ENCODE results near the gene ZSCAN12.
A peak's percentile ranks its signal among the peaks of the same experiment; 100 is the strongest.
"Not testable (repeated sequence)": the region's sequence is repeated elsewhere in the genome, so short reads cannot be mapped to it uniquely, and the experiment has no call there.

Gene ZSCAN12

GRCh38 chr6:28399350-28400121 lies at the start of gene ZSCAN12:
TSS of gene ZSCAN12 (minus strand) at chr6:28399747. CDS start at chr6:28398405, 1,342 bp downstream.
- DNase-seq = peak; percentile 86

- no peak for DNase-seq
These were observed 49.5 kb upstream of the ZSCAN12 start for GRCh38 chr6:28449056-28449455.

GRCh38 chr6:28447512-28447906 lies 48.0 kb upstream of the ZSCAN12 start:
- not testable (repeated sequence) for DNase-seq

GRCh38 chr6:28446818-28447511 lies 47.4 kb upstream of the ZSCAN12 start:
- no peak for DNase-seq

- peak; percentile 1 for DNase-seq
These were observed 45.2 kb upstream of the ZSCAN12 start for GRCh38 chr6:28444759-28445158.

- DNase-seq = peak; percentile 92
These were observed 43.7 kb upstream of the ZSCAN12 start, which contains the start of gene ZSCAN23 for GRCh38 chr6:28443112-28443773. TSS of gene ZSCAN23 (minus strand) at chr6:28443491. CDS start at chr6:28436266, 7,225 bp downstream.

GRCh38 chr6:28442586-28442985 lies 43.0 kb upstream of the ZSCAN12 start:
- no peak for DNase-seq

GRCh38 chr6:28436404-28436803 lies 36.9 kb upstream of the ZSCAN12 start:
- no peak for DNase-seq

- DNase-seq = no peak
These were observed 33.6 kb upstream of the ZSCAN12 start for GRCh38 chr6:28433119-28433518.

GRCh38 chr6:28429781-28430180 lies 30.2 kb upstream of the ZSCAN12 start:
- DNase-seq = no peak

- no peak for DNase-seq
These were observed 26.5 kb upstream of the ZSCAN12 start for GRCh38 chr6:28425944-28426541.

- DNase-seq = no peak
These were observed 24.6 kb upstream of the ZSCAN12 start for GRCh38 chr6:28424163-28424562.

- no peak for DNase-seq
These were observed 24.0 kb upstream of the ZSCAN12 start for GRCh38 chr6:28423546-28423945.

GRCh38 chr6:28413681-28414080 lies 14.1 kb upstream of the ZSCAN12 start:
- no peak for DNase-seq

- DNase-seq = no peak
These were observed 11.2 kb upstream of the ZSCAN12 start for GRCh38 chr6:28410767-28411166.

GRCh38 chr6:28408076-28408802 lies 8.7 kb upstream of the ZSCAN12 start:
- no peak for DNase-seq

- DNase-seq = no peak
These were observed 7.9 kb upstream of the ZSCAN12 start for GRCh38 chr6:28407401-28407800.

GRCh38 chr6:28403923-28404322 lies 4.4 kb upstream of the ZSCAN12 start:
- not testable (repeated sequence) for DNase-seq

GRCh38 chr6:28402197-28402596 lies 2.6 kb upstream of the ZSCAN12 start:
- DNase-seq = no peak

- DNase-seq = no peak
These were observed 1.6 kb upstream of the ZSCAN12 start for GRCh38 chr6:28401172-28401571.

GRCh38 chr6:28400122-28400451 lies 540 bp upstream of the ZSCAN12 start:
- no peak for DNase-seq

GRCh38 chr6:28395918-28396317 lies 3.6 kb downstream of the ZSCAN12 start:
- DNase-seq = no peak
